Transverse colon (tissue), 4 donors: ENCODE measurements around the gene TRO.

Experiments used
- POLR2A ChIP-seq: fragments of 450-650 bp; IDR thresholded peaks from one replicate; pipeline ENCODE4 v1.6.1; 2016; ENCODE audit warnings: antibody characterized with exemption, mild to moderate bottlenecking, moderate library complexity
- POLR2AphosphoS5 ChIP-seq, 3 donors: sonication (generic); formaldehyde crosslinking; IDR thresholded peaks; one replicate each; pipeline ENCODE4 v1.6.1; 2016; ENCODE audit warnings: antibody characterized with exemption in 3 of 3
- TF ChIP-seq, protein P1 (sequence below), 5 experiments: fragments of 200-600 bp in 3 of 5; fragments of 450-650 bp in 2 of 5; sonication (generic) in 3 of 5; IDR thresholded peaks; 1 replicate in 2 of 5; 2 replicates in 3 of 5; pipeline ENCODE4 v1.5.1; 2016 to 2017; ENCODE audit warnings: antibody characterized with exemption in 5 of 5, inconsistent platforms in 3 of 5, mild to moderate bottlenecking in 2 of 5, moderate library complexity in 1 of 5

- TF ChIP-seq, protein P1, sequence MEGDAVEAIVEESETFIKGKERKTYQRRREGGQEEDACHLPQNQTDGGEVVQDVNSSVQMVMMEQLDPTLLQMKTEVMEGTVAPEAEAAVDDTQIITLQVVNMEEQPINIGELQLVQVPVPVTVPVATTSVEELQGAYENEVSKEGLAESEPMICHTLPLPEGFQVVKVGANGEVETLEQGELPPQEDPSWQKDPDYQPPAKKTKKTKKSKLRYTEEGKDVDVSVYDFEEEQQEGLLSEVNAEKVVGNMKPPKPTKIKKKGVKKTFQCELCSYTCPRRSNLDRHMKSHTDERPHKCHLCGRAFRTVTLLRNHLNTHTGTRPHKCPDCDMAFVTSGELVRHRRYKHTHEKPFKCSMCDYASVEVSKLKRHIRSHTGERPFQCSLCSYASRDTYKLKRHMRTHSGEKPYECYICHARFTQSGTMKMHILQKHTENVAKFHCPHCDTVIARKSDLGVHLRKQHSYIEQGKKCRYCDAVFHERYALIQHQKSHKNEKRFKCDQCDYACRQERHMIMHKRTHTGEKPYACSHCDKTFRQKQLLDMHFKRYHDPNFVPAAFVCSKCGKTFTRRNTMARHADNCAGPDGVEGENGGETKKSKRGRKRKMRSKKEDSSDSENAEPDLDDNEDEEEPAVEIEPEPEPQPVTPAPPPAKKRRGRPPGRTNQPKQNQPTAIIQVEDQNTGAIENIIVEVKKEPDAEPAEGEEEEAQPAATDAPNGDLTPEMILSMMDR (IDR thresholded peaks at IDR 0.05): no peak
- no peak for TF ChIP-seq POLR2AphosphoS5 (IDR thresholded peaks at IDR 0.05)
- no peak for TF ChIP-seq POLR2A
Measured at GRCh38 chrX:54921427-54922021, 900 bp downstream of the TRO start.
